GM11168 (cell line): ENCODE data around the gene DST.

Experiments used
- in situ Hi-C: fragments of 300-500 bp; cut with MboI; formaldehyde crosslinking; loops from one replicate; pipeline ENCODE4 v1.12.0; 2022; ENCODE audit warnings: low sequenced_read_pairs; ENCODE audit not compliant: unreplicated experiment

Gene DST

DNA sequence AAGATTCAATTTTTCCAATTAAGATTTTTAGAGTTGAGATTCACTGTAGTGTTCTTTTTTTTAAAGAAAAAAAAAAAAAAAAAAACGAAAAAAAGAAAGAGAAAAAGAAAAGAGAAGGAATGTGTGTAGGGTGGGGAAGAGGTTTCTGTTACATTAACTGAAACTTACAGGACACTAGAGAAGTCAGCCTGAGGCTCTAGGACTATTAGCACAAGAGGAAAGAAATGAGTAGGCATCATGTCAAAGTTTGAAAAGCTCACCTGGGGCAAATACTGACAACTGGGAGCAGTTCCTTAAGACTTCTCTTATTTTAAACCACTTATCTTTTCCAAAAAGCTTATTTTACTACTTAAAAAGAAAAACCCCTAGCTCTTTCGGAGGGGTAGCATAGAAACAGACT is 185.9 kb downstream of the DST start:
- in situ Hi-C loops, result no loop called here

- in situ Hi-C loops, result no loop called here
Measured at GRCh38 chr6:56450882-56451739, 191.6 kb downstream of the DST start.

- in situ Hi-C loops, result no loop called here
Measured at GRCh38 chr6:56450376-56450775, 192.3 kb downstream of the DST start.

- in situ Hi-C loops, result no loop called here
Measured at GRCh38 chr6:56448046-56448445, 194.6 kb downstream of the DST start.

DNA sequence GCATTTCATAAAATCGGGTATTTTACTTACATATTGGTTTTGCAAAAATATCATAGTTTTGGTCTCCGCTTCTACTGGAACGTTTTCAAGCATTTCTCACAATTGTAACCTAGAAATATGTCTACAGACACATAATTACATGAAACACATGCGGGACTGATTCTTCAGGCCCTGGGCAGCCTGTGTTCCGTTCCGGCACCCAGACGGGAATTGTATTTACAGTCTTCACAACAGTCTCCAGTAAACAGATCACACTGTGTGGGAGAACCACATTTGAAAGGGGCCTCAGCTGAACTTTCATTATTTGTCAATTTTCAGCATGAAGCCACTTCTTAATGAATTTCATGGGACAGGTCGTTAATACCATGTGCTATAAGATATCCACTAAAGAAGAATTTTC is 196.9 kb downstream of the DST start:
- in situ Hi-C loops, result no loop called here

- in situ Hi-C loops, result no loop called here
Measured at GRCh38 chr6:56444855-56445254, 197.8 kb downstream of the DST start.

- in situ Hi-C loops, result no loop called here
Measured at GRCh38 chr6:56440551-56440981, 202.1 kb downstream of the DST start.

DNA sequence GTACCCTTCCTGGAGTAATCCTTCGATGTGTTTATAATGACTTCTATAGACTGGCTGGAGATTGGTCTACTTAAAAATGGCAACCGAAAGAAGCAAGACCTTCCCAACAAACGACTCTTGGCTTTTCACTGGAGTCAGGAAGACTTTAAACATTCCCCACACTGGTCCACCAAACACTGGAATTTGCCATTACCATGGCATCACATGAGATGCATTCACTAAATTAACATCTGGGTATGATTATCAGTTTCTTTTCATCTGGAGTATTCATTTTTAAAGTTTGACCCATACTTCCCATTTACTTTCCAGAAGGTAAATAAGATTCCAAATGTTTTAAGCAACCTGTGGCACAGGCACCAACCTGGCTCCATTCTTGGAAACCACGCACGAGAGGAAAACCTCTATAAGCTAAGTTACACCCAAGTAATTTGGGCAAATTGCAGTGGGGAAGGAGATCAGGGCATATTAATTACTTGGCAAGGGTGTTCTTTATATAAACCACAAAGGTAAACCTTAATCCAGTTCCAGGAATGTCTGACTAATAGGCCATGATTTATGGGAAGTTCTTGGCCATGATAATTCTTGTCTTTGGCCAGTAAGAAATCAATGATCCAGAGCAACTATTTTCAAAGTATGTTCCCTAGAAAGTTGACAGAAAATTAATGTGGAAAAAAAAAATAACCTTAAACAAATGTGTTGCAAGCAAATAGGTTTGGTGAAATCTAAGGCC is 205.4 kb downstream of the DST start:
- in situ Hi-C loops, result no loop called here

DNA sequence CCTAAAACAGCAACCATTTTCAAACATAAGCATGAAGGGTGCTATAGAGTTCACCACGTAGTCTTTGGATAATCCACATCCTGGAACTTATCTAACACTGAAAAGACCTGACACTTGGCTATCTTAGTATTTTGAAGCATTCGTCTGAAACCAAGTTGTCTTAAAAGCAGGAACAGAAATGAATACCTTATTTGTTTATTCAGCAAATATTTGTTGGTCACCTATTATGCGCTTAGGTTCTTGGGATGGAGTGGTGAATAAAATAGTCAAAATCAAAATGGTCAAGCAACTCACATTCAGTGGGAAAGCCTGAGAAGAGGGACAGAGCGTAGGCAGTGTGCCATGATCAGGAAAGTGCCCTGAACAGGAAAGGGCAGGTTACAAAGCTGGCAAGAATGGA is 206.9 kb downstream of the DST start:
- in situ Hi-C loops, result no loop called here

- in situ Hi-C loops, result no loop called here
Measured at GRCh38 chr6:56435326-56435725, 207.4 kb downstream of the DST start.

DNA sequence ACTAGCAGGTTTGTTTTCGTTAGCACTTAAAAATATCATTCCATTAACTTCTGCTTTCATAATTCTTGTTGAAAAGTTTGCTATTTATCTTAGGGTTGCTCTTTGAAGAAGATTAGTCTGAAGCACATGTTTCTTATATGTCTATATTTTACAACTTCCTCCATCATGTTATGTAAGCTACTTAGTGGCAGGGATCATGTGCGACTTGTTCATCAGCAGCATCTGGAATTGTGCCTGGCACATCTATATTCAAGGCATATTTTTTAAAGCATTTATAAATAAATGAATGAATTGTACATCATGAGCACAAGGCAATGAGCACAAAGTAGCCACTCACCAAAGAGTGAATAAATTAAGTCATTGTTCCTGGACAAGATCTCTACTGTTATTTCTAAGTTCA is 208.1 kb downstream of the DST start:
- in situ Hi-C loops, result no loop called here

DNA sequence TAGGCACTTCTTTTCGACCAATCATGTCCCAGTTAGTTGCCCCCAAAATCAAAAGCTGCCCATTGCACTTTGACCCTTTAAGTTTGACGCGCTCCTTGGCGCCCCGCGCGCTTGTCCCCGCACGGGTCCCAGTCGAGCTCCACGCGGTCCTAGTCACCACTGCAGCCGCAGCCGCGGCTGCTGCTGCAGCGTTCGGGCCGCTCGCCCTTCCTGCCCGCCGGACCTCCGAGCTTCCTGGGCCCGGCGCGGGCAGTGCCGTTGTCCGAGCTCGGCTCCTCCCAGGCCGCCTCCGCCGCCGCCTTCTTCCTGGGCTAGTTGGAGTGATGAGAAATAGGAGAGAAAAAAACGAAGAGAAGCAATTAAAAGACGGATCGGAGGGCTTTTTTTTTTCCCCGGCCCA is 209.6 kb downstream of the DST start:
- in situ Hi-C loops, result no loop called here

DNA sequence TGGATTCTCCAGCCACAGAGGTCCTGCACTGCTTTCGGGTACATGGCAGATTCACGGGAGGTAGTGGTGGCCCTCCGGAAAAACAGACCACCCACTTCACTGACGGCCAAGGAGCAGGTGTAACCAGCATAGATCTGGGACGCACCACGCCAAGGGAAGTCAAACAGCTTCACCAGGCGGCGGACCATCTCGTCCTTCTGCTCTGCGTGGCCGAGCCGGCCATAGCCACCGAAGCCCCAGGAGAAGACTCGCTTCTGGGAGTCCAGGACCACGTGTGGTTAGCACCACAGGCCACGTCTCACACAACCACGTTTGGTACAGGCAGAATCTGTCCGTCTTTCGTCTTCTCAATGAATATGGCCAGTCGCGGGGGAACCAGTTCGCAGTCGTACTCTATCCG is 210.5 kb downstream of the DST start:
- in situ Hi-C loops, result no loop called here

GRCh38 chr6:56430629-56431600 is 211.8 kb downstream of the DST start:
- in situ Hi-C loops, result no loop called here

- in situ Hi-C loops, result no loop called here
Measured at GRCh38 chr6:56424542-56425083, 218.1 kb downstream of the DST start.

DNA sequence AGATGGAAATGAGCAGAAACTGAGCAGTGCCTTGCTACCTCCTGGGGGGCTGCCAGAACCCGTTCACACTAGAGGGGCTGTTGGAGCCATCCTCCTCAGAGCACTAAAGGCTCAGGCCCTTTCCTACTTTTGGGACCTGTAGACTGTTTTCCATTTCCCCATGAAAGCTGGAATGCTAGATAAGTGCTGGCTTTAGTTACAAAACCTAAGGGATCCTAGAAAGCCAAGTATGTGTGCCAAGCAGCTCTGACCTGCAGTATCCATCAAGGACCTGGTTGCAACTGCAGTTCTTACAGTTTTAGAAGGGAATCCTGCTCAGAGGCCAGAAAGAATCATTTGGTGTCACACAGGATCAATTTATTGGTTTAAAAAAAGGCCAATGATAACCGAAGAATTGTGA is 218.6 kb downstream of the DST start:
- in situ Hi-C loops, result no loop called here

- in situ Hi-C loops, result no loop called here
Measured at GRCh38 chr6:56420296-56420695, 222.4 kb downstream of the DST start.

GRCh38 chr6:56419191-56419590 is 223.5 kb downstream of the DST start:
- in situ Hi-C loops, result no loop called here

DNA sequence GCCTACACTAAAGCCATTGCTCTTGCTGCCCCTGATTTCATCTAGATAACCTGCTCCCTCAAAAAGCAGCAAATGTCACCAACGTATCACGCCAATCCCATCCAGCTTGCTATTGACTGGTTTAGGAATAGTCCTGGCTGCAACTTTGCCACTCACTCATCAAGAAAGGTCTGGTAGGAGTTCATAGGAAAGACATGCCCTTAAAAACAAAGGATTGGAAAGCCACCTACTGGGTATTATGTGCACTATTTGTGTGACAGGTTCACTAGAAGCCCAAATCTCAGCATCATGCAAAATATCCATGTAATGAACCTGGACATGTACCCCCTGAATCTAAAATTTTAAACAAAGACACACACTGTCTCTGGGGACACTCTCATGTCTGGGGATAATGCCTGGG is 224.9 kb downstream of the DST start:
- in situ Hi-C loops, result no loop called here

- in situ Hi-C loops, result no loop called here
Measured at GRCh38 chr6:56416247-56416646, 226.4 kb downstream of the DST start.
